ENCODE measurements around the gene ASPN. TPM values are rescaled to one million over a fixed set of nuclear protein-coding genes. Genes with fewer than 3 reads are reported as not detected.

ASPN gene
- total and polyA plus RNA-seq, 8 donors = 0.51 to 16.5 (median 1.8) TPM

DNA sequence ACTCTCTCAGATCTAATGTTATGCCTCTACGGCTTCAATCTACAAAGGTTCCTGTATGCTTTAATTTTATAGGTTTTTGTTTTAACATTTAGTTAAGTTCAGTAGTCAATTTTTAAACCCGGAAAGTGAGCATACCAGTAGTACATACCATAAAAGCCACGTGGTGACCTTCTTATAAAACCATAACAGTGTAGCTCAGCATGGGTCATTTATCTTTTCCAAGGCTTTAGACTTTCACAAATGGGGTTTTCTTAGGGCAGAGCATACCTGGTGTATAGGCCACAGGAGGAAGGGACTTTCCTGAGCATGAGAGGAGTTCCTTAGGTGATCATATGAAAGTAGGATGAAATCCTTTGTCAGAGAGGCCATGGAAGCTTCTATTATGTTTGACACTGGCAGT lies 30.3 kb upstream of the ASPN start:
- no peak for ATAC-seq
- no peak for FAIRE-seq
- TF ChIP-seq, protein P1, sequence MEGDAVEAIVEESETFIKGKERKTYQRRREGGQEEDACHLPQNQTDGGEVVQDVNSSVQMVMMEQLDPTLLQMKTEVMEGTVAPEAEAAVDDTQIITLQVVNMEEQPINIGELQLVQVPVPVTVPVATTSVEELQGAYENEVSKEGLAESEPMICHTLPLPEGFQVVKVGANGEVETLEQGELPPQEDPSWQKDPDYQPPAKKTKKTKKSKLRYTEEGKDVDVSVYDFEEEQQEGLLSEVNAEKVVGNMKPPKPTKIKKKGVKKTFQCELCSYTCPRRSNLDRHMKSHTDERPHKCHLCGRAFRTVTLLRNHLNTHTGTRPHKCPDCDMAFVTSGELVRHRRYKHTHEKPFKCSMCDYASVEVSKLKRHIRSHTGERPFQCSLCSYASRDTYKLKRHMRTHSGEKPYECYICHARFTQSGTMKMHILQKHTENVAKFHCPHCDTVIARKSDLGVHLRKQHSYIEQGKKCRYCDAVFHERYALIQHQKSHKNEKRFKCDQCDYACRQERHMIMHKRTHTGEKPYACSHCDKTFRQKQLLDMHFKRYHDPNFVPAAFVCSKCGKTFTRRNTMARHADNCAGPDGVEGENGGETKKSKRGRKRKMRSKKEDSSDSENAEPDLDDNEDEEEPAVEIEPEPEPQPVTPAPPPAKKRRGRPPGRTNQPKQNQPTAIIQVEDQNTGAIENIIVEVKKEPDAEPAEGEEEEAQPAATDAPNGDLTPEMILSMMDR (IDR thresholded peaks at IDR 0.05) = no peak
- Histone ChIP-seq H3K4me3 (no peak overlapping the region), H3K27ac (no peak overlapping the region), H3K9me3 (no peaks in the 10 kb centered on the region), H3K36me3 (no peaks in the 10 kb centered on the region), H3K27me3 (no peaks in the 10 kb centered on the region), H3K4me1 (peaks cover 0 to 4% (median 0%) of the 10 kb centered on the region in 3 donors)
- intact Hi-C loops (cut with DNase I) = no loop called here
- no peak for DNase-seq
- WGBS, 2 donors = 36 to 58% methylated on average over 3 of the region's 3 CpGs

DNA sequence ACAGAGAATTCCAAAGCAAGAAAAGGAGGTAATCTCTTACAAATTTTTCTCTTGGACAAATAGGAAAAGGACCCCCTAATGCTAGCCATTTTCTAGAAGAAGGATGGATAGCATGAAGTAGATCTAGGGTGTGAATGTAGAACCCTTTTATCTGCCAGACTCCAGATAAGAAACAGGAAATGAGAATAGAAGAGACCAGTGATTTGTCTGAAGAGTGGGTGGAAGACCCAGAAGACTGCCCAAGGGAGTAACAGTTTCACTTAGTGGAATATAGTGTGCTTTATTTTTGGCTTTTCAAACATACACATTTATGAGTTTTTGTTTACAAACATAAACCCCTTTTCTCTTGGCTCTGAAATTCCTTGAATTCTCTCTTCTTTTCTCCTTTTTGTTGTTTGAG lies 28.4 kb upstream of the ASPN start:
- DNase-seq = no peak
- intact Hi-C loops (cut with DNase I) = no loop called here
- H3K36me3 ChIP-seq = no peaks in the 10 kb centered on the region
- no peak overlapping the region for H3K4me3 ChIP-seq
- no peaks in the 10 kb centered on the region for H3K9me3 ChIP-seq
- no peaks in the 10 kb centered on the region for H3K4me1 ChIP-seq
- H3K27me3 ChIP-seq = no peaks in the 10 kb centered on the region
- no peak for ATAC-seq
- FAIRE-seq = no peak
- TF ChIP-seq, protein P1 (IDR thresholded peaks at IDR 0.05) = no peak
- H3K27ac ChIP-seq = no peak overlapping the region

DNA sequence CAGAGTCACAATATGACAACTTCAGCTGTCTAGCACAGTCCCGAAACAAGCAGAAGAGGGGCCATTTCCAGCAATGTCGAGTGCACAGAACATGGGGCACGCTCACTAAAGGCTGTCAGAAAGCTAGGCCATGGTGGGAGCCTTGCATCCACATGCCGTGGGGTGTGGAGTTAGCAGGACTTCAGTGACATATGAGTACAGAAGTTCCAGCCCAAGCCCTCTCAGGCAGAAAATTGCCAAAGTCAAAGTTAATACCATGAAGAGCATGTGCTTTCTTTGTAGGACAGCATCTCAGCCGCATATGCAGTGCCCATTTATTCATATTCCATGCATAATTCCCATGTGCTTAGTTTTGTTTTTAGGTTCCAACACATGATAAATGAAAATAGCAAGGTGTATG lies 26.7 kb upstream of the ASPN start:
- Histone ChIP-seq H3K27ac (no peak overlapping the region), H3K27me3 (no peaks in the 10 kb centered on the region), H3K4me1 (no peaks in the 10 kb centered on the region), H3K4me3 (no peak overlapping the region), H3K36me3 (no peaks in the 10 kb centered on the region), H3K9me3 (no peaks in the 10 kb centered on the region)
- DNase-seq (no peak), ATAC-seq (no peak), FAIRE-seq (no peak)
- TF ChIP-seq, protein P1 (IDR thresholded peaks at IDR 0.05) = no peak
- WGBS, 2 donors = 96 to 98% methylated on average over 5 of the region's 5 CpGs
- intact Hi-C loops (cut with DNase I) = no loop called here

DNA sequence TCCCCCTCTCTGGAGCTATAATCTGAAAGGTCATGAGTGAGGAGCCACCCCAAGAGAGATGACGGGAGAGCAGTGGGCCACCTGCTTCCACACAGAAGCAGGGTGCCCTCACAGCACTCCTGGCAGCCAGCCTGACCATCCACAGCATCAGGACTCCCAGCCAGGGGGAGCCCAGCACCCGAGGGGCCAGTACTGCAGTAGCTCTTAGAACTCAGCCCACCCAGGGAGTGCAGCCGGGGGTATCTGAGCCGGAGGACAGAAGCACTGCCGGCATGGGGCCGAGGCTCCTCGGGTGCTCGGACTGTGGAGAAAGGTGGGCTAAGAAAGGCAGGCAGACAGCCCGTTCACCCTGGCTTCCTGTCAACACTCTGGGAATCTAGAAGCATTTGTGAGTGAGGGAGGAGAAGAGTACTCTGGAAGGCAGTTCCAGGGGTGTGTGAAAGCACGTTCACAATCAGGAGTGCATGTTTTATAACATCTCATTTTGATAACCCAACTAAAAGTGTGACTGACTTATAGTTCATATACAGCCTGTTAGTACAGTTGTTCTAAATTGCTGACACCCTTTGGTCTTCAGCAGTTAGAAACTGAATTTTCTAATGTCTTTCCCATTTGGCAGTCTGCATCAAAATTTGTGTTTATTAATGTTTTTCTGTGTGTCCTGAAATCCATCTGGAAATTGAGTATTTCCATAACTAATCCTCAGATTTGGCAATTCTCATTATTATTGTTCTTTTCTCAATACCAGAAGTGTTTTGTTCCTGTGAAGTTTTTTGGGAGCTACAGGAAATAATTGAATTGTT lies 25.9 kb upstream of the ASPN start:
- H3K36me3 ChIP-seq = no peaks in the 10 kb centered on the region
- H3K4me3 ChIP-seq = no peak overlapping the region
- no peak for ATAC-seq
- no peak overlapping the region for H3K27ac ChIP-seq
- TF ChIP-seq, protein P1 (IDR thresholded peaks at IDR 0.05) = no peak
- 77 to 78% methylated on average over 10 of the region's 10 CpGs for WGBS, 2 donors
- H3K27me3 ChIP-seq = no peaks in the 10 kb centered on the region
- intact Hi-C loops (cut with DNase I) = no loop called here
- no peak for FAIRE-seq
- no peaks in the 10 kb centered on the region for H3K9me3 ChIP-seq
- no peak for DNase-seq
- H3K4me1 ChIP-seq = no peaks in the 10 kb centered on the region

DNA sequence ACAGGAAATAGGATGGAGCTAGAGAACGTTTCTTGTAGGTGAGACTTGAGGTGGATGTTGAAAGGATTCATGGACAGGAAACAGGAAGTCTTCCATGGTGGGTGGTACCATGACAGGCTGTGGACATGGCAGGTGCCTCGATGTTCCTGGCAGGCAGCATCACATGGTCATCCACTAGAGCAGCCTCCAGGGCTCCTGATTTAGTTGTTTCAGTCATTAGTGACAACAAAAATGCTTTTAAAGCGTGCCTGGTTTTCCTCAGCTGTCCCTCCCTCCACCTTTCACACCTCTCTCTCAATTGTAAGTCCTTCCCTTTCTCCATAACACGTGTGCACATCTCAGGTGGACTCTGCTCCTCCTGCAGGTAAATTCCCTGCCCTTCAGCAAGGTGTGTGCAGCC lies 25.2 kb upstream of the ASPN start:
- Histone ChIP-seq H3K27ac (no peak overlapping the region), H3K4me1 (no peaks in the 10 kb centered on the region), H3K27me3 (no peaks in the 10 kb centered on the region), H3K36me3 (no peaks in the 10 kb centered on the region), H3K9me3 (no peaks in the 10 kb centered on the region), H3K4me3 (no peak overlapping the region)
- ATAC-seq (no peak), FAIRE-seq (no peak), DNase-seq (no peak)
- 62 to 78% methylated on average over 4 of the region's 4 CpGs for WGBS, 2 donors
- TF ChIP-seq, protein P1 (IDR thresholded peaks at IDR 0.05) = no peak
- intact Hi-C loops (cut with DNase I) = no loop called here
